K562 (cell line): ENCODE results near the gene IGSF3. TPM values are rescaled to one million over a fixed set of nuclear protein-coding genes. Genes with fewer than 3 reads are reported as not detected.

ENCODE experiments used
- E2F3 ChIP-seq: fragments of 250-450 bp; sonication (Bioruptor Pico); IDR thresholded peaks from 2 replicates; pipeline ENCODE4 v1.4.0; 2020; ENCODE audit warnings: mild to moderate bottlenecking
- E4F1 ChIP-seq: fragments of 250-450 bp; sonication (Bioruptor Pico); IDR thresholded peaks from 2 replicates; pipeline ENCODE4 v1.5.0; 2021; ENCODE audit warnings: mild to moderate bottlenecking, borderline replicate concordance
- FOXO4 ChIP-seq: fragments of 450-650 bp; formaldehyde crosslinking; IDR thresholded peaks from 2 replicates; pipeline ENCODE4 v1.4.0; 2020; ENCODE audit warnings: mild to moderate bottlenecking, moderate library complexity
- HIVEP1 ChIP-seq: fragments of 250-450 bp; sonication (Bioruptor Pico); IDR thresholded peaks from 2 replicates; pipeline ENCODE4 v1.4.0; 2020; ENCODE audit warnings: mild to moderate bottlenecking
- HMG20A ChIP-seq: fragments of 450-650 bp; formaldehyde crosslinking; conservative IDR thresholded peaks from 2 replicates; pipeline ENCODE4 v1.4.0; 2020; ENCODE audit warnings: mild to moderate bottlenecking, mixed read lengths
- MNT ChIP-seq, 2 experiments: fragments of 450-650 bp; conservative IDR thresholded peaks; 2 replicates each; pipeline ENCODE4 v1.6.1; 2017; ENCODE audit warnings: mild to moderate bottlenecking in 2 of 2, moderate library complexity in 2 of 2
- NR2C1 ChIP-seq, 2 experiments: fragments of 450-650 bp; IDR thresholded peaks; 2 replicates each; pipeline ENCODE4 v1.6.1; 2017; ENCODE audit warnings: mild to moderate bottlenecking in 2 of 2, antibody characterized with exemption in 1 of 2, inconsistent platforms in 1 of 2, missing compliant biosample characterization in 1 of 2, missing genetic modification characterization in 1 of 2
- POLR2A ChIP-seq: fragments of 450-650 bp; conservative IDR thresholded peaks from 2 replicates; pipeline ENCODE4 v1.6.1; 2016
- TCF15 ChIP-seq: fragments of 250-450 bp; sonication (Bioruptor Pico); IDR thresholded peaks from 2 replicates; pipeline ENCODE4 v1.8.0; 2022; ENCODE audit warnings: moderate library complexity, mild to moderate bottlenecking, inconsistent platforms
- TFE3 ChIP-seq: fragments of 450-650 bp; formaldehyde crosslinking; IDR thresholded peaks from 2 replicates; pipeline ENCODE4 v1.4.0; 2020; ENCODE audit warnings: mild to moderate bottlenecking, mixed read lengths
- ZFX ChIP-seq: sonication (generic); formaldehyde crosslinking; IDR thresholded peaks from 2 replicates; pipeline ENCODE4 v1.8.0; 2022; ENCODE audit warnings: mild to moderate bottlenecking, missing genetic modification reagents, moderate library complexity
- ZNF277 ChIP-seq: fragments of 250-450 bp; sonication (Bioruptor Pico); IDR thresholded peaks from 2 replicates; pipeline ENCODE4 v1.8.0; 2022; ENCODE audit warnings: inconsistent platforms, mild to moderate bottlenecking, moderate library complexity, borderline replicate concordance
- polyA plus RNA-seq, 8 experiments: library from polyadenylated mRNA; depleted of rRNA in 4 of 8; stranded (reverse) in 5 of 8; unstranded in 3 of 8; fragments of >200 nt; fragmentation: Nextera tagmentation in 2 of 8; fragmentation: Illumina TruSeq in 1 of 8; extraction: Ambion mirVana in 2 of 8; extraction: Trizol in 1 of 8; gene quantifications; 2 replicates each; pipeline versions ENCODE4 v1.2.1 to v1.2.3, GENCODE V29; 2011 to 2014; ENCODE audit warnings: inconsistent platforms in 1 of 8, missing spikeins in 1 of 8
- total RNA-seq, 7 experiments: library from RNA; depleted of rRNA in 6 of 7; stranded (reverse); fragments of >200 nt in 6 of 7; fragmentation: Illumina TruSeq in 2 of 7; extraction: Trizol in 2 of 7; gene quantifications; 2 replicates each; pipeline versions ENCODE4 v1.2.1 to v1.2.3, GENCODE V29; 2011 to 2021; ENCODE audit warnings: low replicate concordance in 1 of 7

The IGSF3 gene
- total and polyA plus RNA-seq, 9 of the 15 experiments (the other 6 are each of a cell fraction or from before 2014, with no cell fraction given), result 1.1 to 15.0 (median 8.3) TPM

GRCh38 chr1:116679091-116679827 lies 11.7 kb upstream of the IGSF3 start (continued):
- TF ChIP-seq HMG20A (CRISPR knock-in tag) (no peak), POLR2A (0 out of 2 replicates have a peak, but pooled peaks have one; percentile 38), E4F1 (CRISPR knock-in tag) (no peak), TCF15 (CRISPR knock-in tag) (peak; percentile 85), FOXO4 (CRISPR knock-in tag) (peak; percentile 70; the same call in 1 of the 2 replicates), HIVEP1 (peak; percentile 79; the same call in 1 of the 2 replicates), E2F3 (CRISPR knock-in tag) (peak; percentile 24; the same call in 1 of the 2 replicates), MNT (conservative IDR thresholded peaks at IDR 0.05) (peak in 1 of 2 experiments; percentile 17; a peak in 3 of 4 replicates), ZFX (CRISPR knock-in tag) (peak; percentile 69), TFE3 (CRISPR knock-in tag) (no peak), ZNF277 (CRISPR knock-in tag) (no peak), NR2C1 (IDR thresholded peaks at IDR 0.05) (no peak), NR2C1 (tag; IDR thresholded peaks at IDR 0.05) (peak; percentile 79)
